ENCODE results near the gene ASB14.

DNA sequence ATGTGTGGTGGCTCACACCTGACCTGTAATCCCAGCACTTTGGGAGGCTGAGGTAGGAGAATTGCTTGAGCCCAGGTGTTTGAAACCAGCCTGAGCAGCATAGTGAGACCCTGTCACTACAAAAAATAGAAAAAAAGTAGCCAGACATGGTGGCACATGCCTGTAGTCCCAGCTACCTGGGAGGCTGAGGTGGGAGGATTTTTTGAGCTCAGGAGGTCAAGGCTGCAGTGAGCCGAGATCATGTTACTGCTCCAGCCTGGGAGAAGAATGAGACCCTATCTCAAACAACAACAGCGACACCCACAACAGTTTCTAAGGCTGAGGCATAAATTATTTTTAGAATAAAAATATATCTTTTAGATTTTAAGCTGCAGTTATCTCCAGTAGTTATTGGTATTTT lies 58.7 kb downstream of the ASB14 start:
- TF ChIP-seq ZFP3 (CRISPR knock-in tag; IDR thresholded peaks at IDR 0.05) (no peak), ZNF565 (CRISPR knock-in tag; conservative IDR thresholded peaks at IDR 0.05; ENCODE audit: low read depth) (no peak), GLIS3 (CRISPR knock-in tag; IDR thresholded peaks at IDR 0.05) (no peak), ISL1 (CRISPR knock-in tag; IDR thresholded peaks at IDR 0.05) (no peak), ZNF70 (CRISPR knock-in tag; IDR thresholded peaks at IDR 0.05) (no peak), ARNTL (CRISPR knock-in tag; IDR thresholded peaks at IDR 0.05; ENCODE audit: borderline replicate concordance, low read depth) (no peak), OSR1 (CRISPR knock-in tag; IDR thresholded peaks at IDR 0.05) (no peak), CSDC2 (CRISPR knock-in tag; IDR thresholded peaks at IDR 0.05) (no peak), TOX (CRISPR knock-in tag; IDR thresholded peaks at IDR 0.05; ENCODE audit: borderline replicate concordance) (no peak), ZC3H10 (CRISPR knock-in tag; IDR thresholded peaks at IDR 0.05) (no peak)
- TF ChIP-seq, protein P1, sequence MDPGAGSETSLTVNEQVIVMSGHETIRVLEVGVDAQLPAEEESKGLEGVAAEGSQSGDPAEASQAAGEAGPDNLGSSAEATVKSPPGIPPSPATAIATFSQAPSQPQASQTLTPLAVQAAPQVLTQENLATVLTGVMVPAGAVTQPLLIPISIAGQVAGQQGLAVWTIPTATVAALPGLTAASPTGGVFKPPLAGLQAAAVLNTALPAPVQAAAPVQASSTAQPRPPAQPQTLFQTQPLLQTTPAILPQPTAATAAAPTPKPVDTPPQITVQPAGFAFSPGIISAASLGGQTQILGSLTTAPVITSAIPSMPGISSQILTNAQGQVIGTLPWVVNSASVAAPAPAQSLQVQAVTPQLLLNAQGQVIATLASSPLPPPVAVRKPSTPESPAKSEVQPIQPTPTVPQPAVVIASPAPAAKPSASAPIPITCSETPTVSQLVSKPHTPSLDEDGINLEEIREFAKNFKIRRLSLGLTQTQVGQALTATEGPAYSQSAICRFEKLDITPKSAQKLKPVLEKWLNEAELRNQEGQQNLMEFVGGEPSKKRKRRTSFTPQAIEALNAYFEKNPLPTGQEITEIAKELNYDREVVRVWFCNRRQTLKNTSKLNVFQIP (CRISPR knock-in tag; IDR thresholded peaks at IDR 0.05; ENCODE audit: borderline replicate concordance, low read depth), result no peak
- TF ChIP-seq, protein P2, sequence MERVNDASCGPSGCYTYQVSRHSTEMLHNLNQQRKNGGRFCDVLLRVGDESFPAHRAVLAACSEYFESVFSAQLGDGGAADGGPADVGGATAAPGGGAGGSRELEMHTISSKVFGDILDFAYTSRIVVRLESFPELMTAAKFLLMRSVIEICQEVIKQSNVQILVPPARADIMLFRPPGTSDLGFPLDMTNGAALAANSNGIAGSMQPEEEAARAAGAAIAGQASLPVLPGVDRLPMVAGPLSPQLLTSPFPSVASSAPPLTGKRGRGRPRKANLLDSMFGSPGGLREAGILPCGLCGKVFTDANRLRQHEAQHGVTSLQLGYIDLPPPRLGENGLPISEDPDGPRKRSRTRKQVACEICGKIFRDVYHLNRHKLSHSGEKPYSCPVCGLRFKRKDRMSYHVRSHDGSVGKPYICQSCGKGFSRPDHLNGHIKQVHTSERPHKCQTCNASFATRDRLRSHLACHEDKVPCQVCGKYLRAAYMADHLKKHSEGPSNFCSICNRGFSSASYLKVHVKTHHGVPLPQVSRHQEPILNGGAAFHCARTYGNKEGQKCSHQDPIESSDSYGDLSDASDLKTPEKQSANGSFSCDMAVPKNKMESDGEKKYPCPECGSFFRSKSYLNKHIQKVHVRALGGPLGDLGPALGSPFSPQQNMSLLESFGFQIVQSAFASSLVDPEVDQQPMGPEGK (CRISPR knock-in tag; IDR thresholded peaks at IDR 0.05; ENCODE audit: borderline replicate concordance), result no peak
- TF ChIP-seq, protein P3, sequence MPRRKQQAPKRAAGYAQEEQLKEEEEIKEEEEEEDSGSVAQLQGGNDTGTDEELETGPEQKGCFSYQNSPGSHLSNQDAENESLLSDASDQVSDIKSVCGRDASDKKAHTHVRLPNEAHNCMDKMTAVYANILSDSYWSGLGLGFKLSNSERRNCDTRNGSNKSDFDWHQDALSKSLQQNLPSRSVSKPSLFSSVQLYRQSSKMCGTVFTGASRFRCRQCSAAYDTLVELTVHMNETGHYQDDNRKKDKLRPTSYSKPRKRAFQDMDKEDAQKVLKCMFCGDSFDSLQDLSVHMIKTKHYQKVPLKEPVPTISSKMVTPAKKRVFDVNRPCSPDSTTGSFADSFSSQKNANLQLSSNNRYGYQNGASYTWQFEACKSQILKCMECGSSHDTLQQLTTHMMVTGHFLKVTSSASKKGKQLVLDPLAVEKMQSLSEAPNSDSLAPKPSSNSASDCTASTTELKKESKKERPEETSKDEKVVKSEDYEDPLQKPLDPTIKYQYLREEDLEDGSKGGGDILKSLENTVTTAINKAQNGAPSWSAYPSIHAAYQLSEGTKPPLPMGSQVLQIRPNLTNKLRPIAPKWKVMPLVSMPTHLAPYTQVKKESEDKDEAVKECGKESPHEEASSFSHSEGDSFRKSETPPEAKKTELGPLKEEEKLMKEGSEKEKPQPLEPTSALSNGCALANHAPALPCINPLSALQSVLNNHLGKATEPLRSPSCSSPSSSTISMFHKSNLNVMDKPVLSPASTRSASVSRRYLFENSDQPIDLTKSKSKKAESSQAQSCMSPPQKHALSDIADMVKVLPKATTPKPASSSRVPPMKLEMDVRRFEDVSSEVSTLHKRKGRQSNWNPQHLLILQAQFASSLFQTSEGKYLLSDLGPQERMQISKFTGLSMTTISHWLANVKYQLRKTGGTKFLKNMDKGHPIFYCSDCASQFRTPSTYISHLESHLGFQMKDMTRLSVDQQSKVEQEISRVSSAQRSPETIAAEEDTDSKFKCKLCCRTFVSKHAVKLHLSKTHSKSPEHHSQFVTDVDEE (CRISPR knock-in tag; IDR thresholded peaks at IDR 0.05), result no peak
- TF ChIP-seq, protein P4, sequence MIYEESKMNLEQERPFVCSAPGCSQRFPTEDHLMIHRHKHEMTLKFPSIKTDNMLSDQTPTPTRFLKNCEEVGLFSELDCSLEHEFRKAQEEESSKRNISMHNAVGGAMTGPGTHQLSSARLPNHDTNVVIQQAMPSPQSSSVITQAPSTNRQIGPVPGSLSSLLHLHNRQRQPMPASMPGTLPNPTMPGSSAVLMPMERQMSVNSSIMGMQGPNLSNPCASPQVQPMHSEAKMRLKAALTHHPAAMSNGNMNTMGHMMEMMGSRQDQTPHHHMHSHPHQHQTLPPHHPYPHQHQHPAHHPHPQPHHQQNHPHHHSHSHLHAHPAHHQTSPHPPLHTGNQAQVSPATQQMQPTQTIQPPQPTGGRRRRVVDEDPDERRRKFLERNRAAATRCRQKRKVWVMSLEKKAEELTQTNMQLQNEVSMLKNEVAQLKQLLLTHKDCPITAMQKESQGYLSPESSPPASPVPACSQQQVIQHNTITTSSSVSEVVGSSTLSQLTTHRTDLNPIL (CRISPR knock-in tag; IDR thresholded peaks at IDR 0.05; ENCODE audit: low read depth), result no peak

Measured in SK-N-SH treated with all-trans-retinoic acid at 6 μM for 48 hours (cell line).